H9 (cell line): ENCODE data around the gene DNAJC30. TPM values are rescaled to one million over a fixed set of nuclear protein-coding genes. Genes with fewer than 3 reads are reported as not detected.

Experiments
- DNase-seq: peaks from one replicate; pipeline ENCODE4 v3.0.0-alpha.2; 2017
- H2AFZ ChIP-seq: one replicate; pipeline ENCODE4 v1.6.1; 2013; ENCODE audit warnings: mild to moderate bottlenecking, low read length, control low read depth, moderate library complexity
- H2AK5ac ChIP-seq: 2 replicates; pipeline ENCODE4 v1.6.1; 2013; ENCODE audit warnings: low read length, control low read depth, mixed read lengths; ENCODE audit not compliant: insufficient read length
- H2BK120ac ChIP-seq: one replicate; pipeline ENCODE4 v1.6.1; 2013; ENCODE audit warnings: low read depth, mild to moderate bottlenecking, low read length, control low read depth, inconsistent platforms; ENCODE audit not compliant: poor library complexity, severe bottlenecking
- H2BK12ac ChIP-seq: 2 replicates; pipeline ENCODE4 v1.6.1; 2013; ENCODE audit warnings: low read length, control low read depth, mixed read lengths, low read depth; ENCODE audit not compliant: insufficient read length
- H2BK15ac ChIP-seq: 2 replicates; pipeline ENCODE4 v1.6.1; 2013; ENCODE audit warnings: low read depth, low read length, control low read depth
- H2BK20ac ChIP-seq: one replicate; pipeline ENCODE4 v1.6.1; 2013; ENCODE audit warnings: low read depth, mild to moderate bottlenecking, low read length, control low read depth, inconsistent platforms; ENCODE audit not compliant: poor library complexity, severe bottlenecking
- H2BK5ac ChIP-seq: 2 replicates; pipeline ENCODE4 v1.6.1; 2013; ENCODE audit warnings: low read length, control low read depth, mixed read lengths; ENCODE audit not compliant: insufficient read length
- H3K14ac ChIP-seq: 2 replicates; pipeline ENCODE4 v1.6.1; 2013; ENCODE audit warnings: low read length, control low read depth; ENCODE audit not compliant: insufficient read depth
- H3K18ac ChIP-seq: 2 replicates; pipeline ENCODE4 v1.6.1; 2013; ENCODE audit warnings: low read depth, mild to moderate bottlenecking, mixed read lengths, low read length, control low read depth; ENCODE audit not compliant: insufficient read length
- H3K23ac ChIP-seq: 2 replicates; pipeline ENCODE4 v1.6.1; 2013; ENCODE audit warnings: low read length, control low read depth, mixed read lengths, low read depth; ENCODE audit not compliant: insufficient read length
- H3K23me2 ChIP-seq: 2 replicates; pipeline ENCODE4 v1.6.1; 2013; ENCODE audit warnings: low read depth, mild to moderate bottlenecking, mixed read lengths, low read length, control low read depth; ENCODE audit not compliant: insufficient read length, poor library complexity, severe bottlenecking
- H3K27ac ChIP-seq: 2 replicates; pipeline ENCODE4 v1.5.1; 2013; ENCODE audit warnings: low read length, control low read depth, mixed read lengths, low read depth; ENCODE audit not compliant: insufficient read length
- H3K27me3 ChIP-seq: 2 replicates; pipeline ENCODE4 v1.6.1; 2013; ENCODE audit warnings: low read length, control low read depth, inconsistent platforms; ENCODE audit not compliant: insufficient read depth
- H3K4ac ChIP-seq: 2 replicates; pipeline ENCODE4 v1.6.1; 2013; ENCODE audit warnings: low read depth, mild to moderate bottlenecking, control low read depth, inconsistent platforms, low read length, moderate library complexity
- H3K4me1 ChIP-seq: 2 replicates; pipeline ENCODE4 v1.6.1; 2013; ENCODE audit warnings: low read length, control low read depth, inconsistent platforms; ENCODE audit not compliant: insufficient read depth
- H3K4me2 ChIP-seq: 2 replicates; pipeline ENCODE4 v1.6.1; 2013; ENCODE audit warnings: low read length, control low read depth, mixed read lengths; ENCODE audit not compliant: insufficient read length, insufficient read depth
- H3K56ac ChIP-seq: 2 replicates; pipeline ENCODE4 v1.6.1; 2013; ENCODE audit warnings: low read depth, mild to moderate bottlenecking, mixed read lengths, low read length, control low read depth; ENCODE audit not compliant: insufficient read length
- H3K79me1 ChIP-seq: 2 replicates; pipeline ENCODE4 v1.6.1; 2013; ENCODE audit warnings: low read depth, mild to moderate bottlenecking, moderate library complexity, low read length, control low read depth, inconsistent platforms; ENCODE audit not compliant: insufficient read depth, poor library complexity, severe bottlenecking
- H3K79me2 ChIP-seq: 2 replicates; pipeline ENCODE4 v1.6.1; 2013; ENCODE audit warnings: low read length, control low read depth, inconsistent platforms; ENCODE audit not compliant: insufficient read depth
- H3K9ac ChIP-seq: 2 replicates; pipeline ENCODE4 v1.6.1; 2013; ENCODE audit warnings: low read length, control low read depth, mixed read lengths; ENCODE audit not compliant: insufficient read length; ENCODE audit errors: extremely low read depth
- H3K9me3 ChIP-seq: one replicate; pipeline ENCODE4 v1.6.1; 2013; ENCODE audit warnings: low read depth, low read length, inconsistent platforms; ENCODE audit not compliant: control insufficient read depth
- H3T11ph ChIP-seq: one replicate; pipeline ENCODE4 v1.6.1; 2013; ENCODE audit warnings: mild to moderate bottlenecking, low read length, control low read depth, inconsistent platforms
- H4K20me1 ChIP-seq: one replicate; pipeline ENCODE4 v1.6.1; 2013; ENCODE audit not compliant: control insufficient read depth, insufficient read length, insufficient read depth
- H4K5ac ChIP-seq: 2 replicates; pipeline ENCODE4 v1.6.1; 2013; ENCODE audit warnings: low read depth, mild to moderate bottlenecking, mixed read lengths, low read length, control low read depth; ENCODE audit not compliant: insufficient read length
- H4K8ac ChIP-seq: replicated peaks from 2 replicates; pipeline ENCODE4 v1.6.1; 2013; ENCODE audit warnings: low read length, control low read depth, mixed read lengths, low read depth; ENCODE audit not compliant: insufficient read length
- H4K91ac ChIP-seq: 2 replicates; pipeline ENCODE4 v1.6.1; 2013; ENCODE audit warnings: low read depth, mild to moderate bottlenecking, moderate library complexity, mixed read lengths, low read length, control low read depth; ENCODE audit not compliant: insufficient read length
- H3K27ac Mint-ChIP-seq, 3 experiments: 2 replicates in 2 of 3; 3 replicates in 1 of 3; pipeline ENCODE4 v1.8.0; 2020 to 2021; ENCODE audit warnings: mixed read lengths in 3 of 3, mild to moderate bottlenecking in 1 of 3, moderate library complexity in 1 of 3
- H3K27me3 Mint-ChIP-seq: 2 replicates; pipeline ENCODE4 v1.8.0; 2021; ENCODE audit warnings: low read depth, mild to moderate bottlenecking, moderate library complexity, mixed read lengths
- H3K36me3 Mint-ChIP-seq, 3 experiments: 2 replicates in 2 of 3; 3 replicates in 1 of 3; pipeline ENCODE4 v1.8.0; 2020 to 2021; ENCODE audit warnings: low read depth in 3 of 3, mixed read lengths in 3 of 3; ENCODE audit not compliant: insufficient read depth in 1 of 3
- H3K4me1 Mint-ChIP-seq, 2 experiments: 2 replicates each; pipeline ENCODE4 v1.8.0; 2020; ENCODE audit warnings: mixed read lengths in 2 of 2
- H3K4me3 Mint-ChIP-seq, 2 experiments: 2 replicates in 1 of 2; 3 replicates in 1 of 2; pipeline ENCODE4 v1.8.0; 2020 to 2021; ENCODE audit warnings: mild to moderate bottlenecking in 2 of 2, mixed read lengths in 2 of 2, moderate library complexity in 1 of 2
- H3K9me3 Mint-ChIP-seq, 2 experiments: 2 replicates in 1 of 2; 3 replicates in 1 of 2; pipeline ENCODE4 v1.8.0; 2020; ENCODE audit warnings: mild to moderate bottlenecking in 2 of 2, mixed read lengths in 2 of 2, moderate library complexity in 1 of 2
- WGBS: extraction: QIAGEN DNeasy Blood & Tissue Kit; methylation state at CpG from one replicate; pipeline ENCODE4 v1.1.7; 2013; ENCODE audit warnings: missing lambda C conversion rate, low lambda C conversion rate, mixed read lengths; ENCODE audit not compliant: insufficient read length; ENCODE audit errors: extremely low coverage; 5-methylcytosine and 5-hydroxymethylcytosine counted together
- total RNA-seq: library from RNA; stranded (reverse); gene quantifications from 2 replicates; pipeline ENCODE4 v1.2.1, GENCODE V29; 2021
- TF ChIP-seq, protein P1 (sequence below): fragments of 200-600 bp; sonication (generic); conservative IDR thresholded peaks from 3 replicates; pipeline ENCODE4 v1.8.0; 2021; ENCODE audit warnings: antibody characterized with exemption, mild to moderate bottlenecking

DNAJC30 gene
- total RNA-seq, 1 experiment from 2014 or later, result 8.1 TPM

DNA sequence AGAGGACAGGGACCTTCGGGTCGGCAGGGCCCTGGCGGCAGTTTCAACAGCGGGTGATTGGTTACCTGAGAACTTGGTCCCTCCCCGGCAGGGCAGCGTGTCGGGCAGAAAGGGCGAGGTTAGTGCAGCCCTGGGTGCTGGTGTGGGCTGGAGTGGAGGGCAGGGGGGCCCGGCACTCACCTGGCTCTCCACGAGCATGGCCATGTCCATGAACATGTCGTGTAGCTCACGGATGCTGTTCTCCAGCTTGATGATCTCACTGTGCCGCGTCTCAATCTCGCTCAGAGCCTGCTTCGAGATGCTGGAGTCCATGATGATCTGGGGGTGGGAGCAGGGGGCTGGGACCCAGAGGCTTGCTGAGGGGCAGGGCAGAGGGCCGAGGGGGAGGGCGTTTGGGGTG is 19.4 kb upstream of the DNAJC30 start:
- peaks cover 2% of the 10 kb centered on the region for H3K27me3 Mint-ChIP-seq
- no peak overlapping the region for H4K8ac ChIP-seq
- H3K23ac ChIP-seq, result no peak overlapping the region
- H3K36me3 Mint-ChIP-seq, result peaks cover 16 to 35% (median 28%) of the 10 kb centered on the region in 3 experiments
- no peak overlapping the region for H3K18ac ChIP-seq
- H3K4me1 ChIP-seq, result no peaks in the 10 kb centered on the region; the same call in 1 of the 2 replicates
- H4K20me1 ChIP-seq, result no peaks in the 10 kb centered on the region
- no peak overlapping the region for H4K5ac ChIP-seq
- DNase-seq, result no peak
- peaks cover 9 to 38% of the 10 kb centered on the region in 2 experiments for H3K4me1 Mint-ChIP-seq
- no peaks in the 10 kb centered on the region for H3K9me3 ChIP-seq
- no peak overlapping the region for H2BK120ac ChIP-seq
- no peak overlapping the region for H3K9ac ChIP-seq
- H3T11ph ChIP-seq, result no peak overlapping the region
- no peak overlapping the region for H2AFZ ChIP-seq
- no peak overlapping the region for H3K14ac ChIP-seq
- H2BK15ac ChIP-seq, result no peak overlapping the region
- no CpG with 5 or more reads among the region's 18 CpGs for WGBS
- no peak overlapping the region for H2BK5ac ChIP-seq
- no peak overlapping the region for H3K56ac ChIP-seq
- H3K4ac ChIP-seq, result no peak overlapping the region
- no peak overlapping the region for H2BK12ac ChIP-seq
- H3K4me3 Mint-ChIP-seq, result no peak overlapping the region
- no peaks in the 10 kb centered on the region for H3K9me3 Mint-ChIP-seq
- no peaks in the 10 kb centered on the region for H3K27me3 ChIP-seq
- H2AK5ac ChIP-seq, result no peak overlapping the region
- H2BK20ac ChIP-seq, result no peak overlapping the region
- no peaks in the 10 kb centered on the region for H3K79me1 ChIP-seq
- TF ChIP-seq, protein P1, sequence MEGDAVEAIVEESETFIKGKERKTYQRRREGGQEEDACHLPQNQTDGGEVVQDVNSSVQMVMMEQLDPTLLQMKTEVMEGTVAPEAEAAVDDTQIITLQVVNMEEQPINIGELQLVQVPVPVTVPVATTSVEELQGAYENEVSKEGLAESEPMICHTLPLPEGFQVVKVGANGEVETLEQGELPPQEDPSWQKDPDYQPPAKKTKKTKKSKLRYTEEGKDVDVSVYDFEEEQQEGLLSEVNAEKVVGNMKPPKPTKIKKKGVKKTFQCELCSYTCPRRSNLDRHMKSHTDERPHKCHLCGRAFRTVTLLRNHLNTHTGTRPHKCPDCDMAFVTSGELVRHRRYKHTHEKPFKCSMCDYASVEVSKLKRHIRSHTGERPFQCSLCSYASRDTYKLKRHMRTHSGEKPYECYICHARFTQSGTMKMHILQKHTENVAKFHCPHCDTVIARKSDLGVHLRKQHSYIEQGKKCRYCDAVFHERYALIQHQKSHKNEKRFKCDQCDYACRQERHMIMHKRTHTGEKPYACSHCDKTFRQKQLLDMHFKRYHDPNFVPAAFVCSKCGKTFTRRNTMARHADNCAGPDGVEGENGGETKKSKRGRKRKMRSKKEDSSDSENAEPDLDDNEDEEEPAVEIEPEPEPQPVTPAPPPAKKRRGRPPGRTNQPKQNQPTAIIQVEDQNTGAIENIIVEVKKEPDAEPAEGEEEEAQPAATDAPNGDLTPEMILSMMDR, result no peak
- H3K27ac ChIP-seq, result no peak overlapping the region
- H3K27ac Mint-ChIP-seq, result no peak overlapping the region
- H3K79me2 ChIP-seq, result no peaks in the 10 kb centered on the region
- no peak overlapping the region for H3K4me2 ChIP-seq
- peaks cover 2% of the 10 kb centered on the region for H3K23me2 ChIP-seq
- H4K91ac ChIP-seq, result no peak overlapping the region
